ENCODE measurements around the gene STXBP5. TPM values are rescaled to one million over a fixed set of nuclear protein-coding genes. Genes with fewer than 3 reads are reported as not detected.

STXBP5 gene
- total RNA-seq, 6 donors from 2014 or later = 10.5 to 26.5 (median 15.7) TPM

GRCh38 chr6:147392917-147393625 lies 188.9 kb downstream of the STXBP5 start:
- DNase-seq = no peak
- Histone ChIP-seq H3K27me3 (no peaks in the 10 kb centered on the region), H3K4me1 (no peaks in the 10 kb centered on the region), H3K27ac (no peak overlapping the region), H3K4me3 (no peak overlapping the region), H3K36me3 (no peaks in the 10 kb centered on the region), H3K9me3 (no peaks in the 10 kb centered on the region)
- ATAC-seq (ENCODE audit: low FRiP score in 2 of 2) = no peak
- TF ChIP-seq CTCF (IDR thresholded peaks at IDR 0.05) = no peak
- TF ChIP-seq POLR2A (IDR thresholded peaks at IDR 0.05) = no peak
- TF ChIP-seq EP300 (IDR thresholded peaks at IDR 0.05) = no peak
- no peak for TF ChIP-seq POLR2AphosphoS5 (IDR thresholded peaks at IDR 0.05)
- 66 to 77% methylated on average over 8 of the region's 8 CpGs for WGBS, 2 donors

DNA sequence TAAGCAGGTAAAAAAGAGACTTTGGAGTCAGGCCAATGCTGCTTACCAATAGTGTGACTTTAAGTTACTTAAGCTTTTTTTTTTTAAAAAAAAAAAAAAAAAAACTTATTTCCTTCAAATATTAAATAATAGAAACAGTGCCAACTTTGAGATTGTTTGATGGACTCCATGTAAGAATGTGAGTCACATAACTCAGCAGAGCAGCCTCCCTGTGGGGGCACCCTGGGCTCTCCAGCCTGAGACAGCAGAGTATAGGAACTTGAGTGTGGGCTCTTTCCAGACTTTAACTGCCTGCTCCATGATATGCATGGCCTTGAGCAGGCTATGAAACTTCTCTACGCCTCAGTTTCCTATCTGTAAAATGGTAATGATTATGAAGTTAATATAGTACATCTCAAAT lies 190.9 kb downstream of the STXBP5 start:
- Histone ChIP-seq H3K36me3 (no peaks in the 10 kb centered on the region), H3K27ac (no peak overlapping the region), H3K4me3 (no peak overlapping the region), H3K27me3 (no peaks in the 10 kb centered on the region), H3K4me1 (no peaks in the 10 kb centered on the region), H3K9me3 (no peaks in the 10 kb centered on the region)
- DNase-seq = no peak
- TF ChIP-seq CTCF (IDR thresholded peaks at IDR 0.05) (no peak), POLR2AphosphoS5 (IDR thresholded peaks at IDR 0.05) (no peak), POLR2A (IDR thresholded peaks at IDR 0.05) (no peak), EP300 (IDR thresholded peaks at IDR 0.05) (no peak)
- 92 to 100% methylated on average over 1 of the region's 1 CpG for WGBS, 2 donors
- ATAC-seq (ENCODE audit: low FRiP score in 2 of 2) = no peak

- DNase-seq (no peak), ATAC-seq (ENCODE audit: low FRiP score in 2 of 2) (no peak)
- TF ChIP-seq CTCF (IDR thresholded peaks at IDR 0.05) = no peak
- Histone ChIP-seq H3K27me3 (no peaks in the 10 kb centered on the region), H3K9me3 (peaks cover 0 to 6% (median 1%) of the 10 kb centered on the region in 4 donors), H3K36me3 (no peaks in the 10 kb centered on the region), H3K4me1 (no peaks in the 10 kb centered on the region), H3K27ac (no peak overlapping the region), H3K4me3 (no peak overlapping the region)
- WGBS, 2 donors = 86% methylated on average over 3 of the region's 3 CpGs
Measured at GRCh38 chr6:147397306-147397705, 193.1 kb downstream of the STXBP5 start.

GRCh38 chr6:147400968-147401367 lies 196.8 kb downstream of the STXBP5 start:
- no peaks in the 10 kb centered on the region for H3K27me3 ChIP-seq
- H3K36me3 ChIP-seq = no peaks in the 10 kb centered on the region
- no peak overlapping the region for H3K4me3 ChIP-seq
- TF ChIP-seq CTCF (IDR thresholded peaks at IDR 0.05) (no peak), POLR2A (IDR thresholded peaks at IDR 0.05) (no peak), EP300 (IDR thresholded peaks at IDR 0.05) (no peak), POLR2AphosphoS5 (IDR thresholded peaks at IDR 0.05) (no peak)
- no peak for DNase-seq
- no peak for ATAC-seq (ENCODE audit: low FRiP score in 2 of 2)
- H3K4me1 ChIP-seq = no peaks in the 10 kb centered on the region
- peaks cover 0 to 6% (median 1%) of the 10 kb centered on the region in 4 donors for H3K9me3 ChIP-seq
- H3K27ac ChIP-seq = no peak overlapping the region

DNA sequence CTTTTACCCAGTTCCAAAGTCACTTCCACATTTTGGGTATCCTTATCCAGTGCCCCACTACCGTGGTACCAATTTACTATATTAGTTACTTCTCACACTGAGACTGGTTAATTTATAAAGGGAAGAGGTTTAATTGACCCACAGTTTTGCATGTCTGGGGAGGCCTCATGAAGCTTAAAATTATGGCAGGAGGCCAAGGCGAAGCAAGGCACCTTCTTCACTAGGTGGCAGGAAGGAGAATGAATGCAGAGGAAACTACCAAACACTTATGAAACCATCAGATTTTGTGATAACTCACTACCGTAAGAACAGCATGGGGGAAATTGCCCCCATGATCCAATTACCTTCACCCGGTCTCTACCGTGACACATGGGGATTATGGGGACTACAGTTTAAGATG lies 197.6 kb downstream of the STXBP5 start:
- Histone ChIP-seq H3K36me3 (no peaks in the 10 kb centered on the region), H3K27ac (no peak overlapping the region), H3K4me3 (no peak overlapping the region), H3K4me1 (no peaks in the 10 kb centered on the region), H3K9me3 (peaks cover 0 to 6% (median 1%) of the 10 kb centered on the region in 4 donors), H3K27me3 (no peaks in the 10 kb centered on the region)
- 88 to 91% methylated on average over 5 of the region's 5 CpGs for WGBS, 2 donors
- DNase-seq = no peak
- TF ChIP-seq POLR2A (IDR thresholded peaks at IDR 0.05) (no peak), POLR2AphosphoS5 (IDR thresholded peaks at IDR 0.05) (no peak), CTCF (IDR thresholded peaks at IDR 0.05) (no peak), EP300 (IDR thresholded peaks at IDR 0.05) (no peak)
- no peak for ATAC-seq (ENCODE audit: low FRiP score in 2 of 2)

All from upper lobe of left lung (tissue), 6 donors.